SK-MEL-5 (cell line): Measurements from ENCODE around the gene EP400. TPM values are rescaled to one million over a fixed set of nuclear protein-coding genes. Genes with fewer than 3 reads are reported as not detected.

Experiments
- DNase-seq: peaks from one replicate; pipeline ENCODE4 v3.0.0-alpha.2; 2016; ENCODE audit warnings: low read depth, low spot score
- in situ Hi-C: cut with HindIII; loops from 2 replicates; pipeline ENCODE4 v1.10.0; 2016; ENCODE audit warnings: low sequenced_read_pairs, high pct_unique_total_duplicates, low pct_unique_long_range_greater_than_20kb
- total RNA-seq: library from RNA; depleted of rRNA; stranded (reverse); fragments of >200 nt; shearing (Covaris generic); gene quantifications from 2 replicates; pipeline ENCODE4 v1.2.3, GENCODE V29; 2014

EP400 gene
- total RNA-seq, 1 experiment from 2014 or later: 5.7 TPM

DNA sequence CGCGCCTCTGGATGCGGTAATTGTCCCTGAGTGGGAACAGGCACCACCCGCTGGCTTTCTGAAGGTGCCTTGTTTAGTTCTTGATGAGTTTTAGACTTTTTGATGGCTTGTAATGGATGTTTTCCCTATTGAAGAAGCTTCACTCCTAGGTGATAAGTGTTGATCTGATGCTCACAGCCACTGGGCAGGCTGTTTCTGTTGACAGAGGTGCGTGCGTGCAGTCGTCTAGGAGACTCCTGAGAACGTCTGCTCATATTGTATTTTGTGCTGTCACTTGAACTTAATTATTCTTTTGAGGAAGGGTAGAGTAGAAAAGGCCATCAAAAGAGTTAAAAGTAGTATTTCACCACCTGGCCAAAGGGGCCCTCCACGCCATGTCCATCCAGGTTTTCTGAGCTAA, 70.5 kb downstream of the EP400 start:
- in situ Hi-C loops: no loop called here

DNA sequence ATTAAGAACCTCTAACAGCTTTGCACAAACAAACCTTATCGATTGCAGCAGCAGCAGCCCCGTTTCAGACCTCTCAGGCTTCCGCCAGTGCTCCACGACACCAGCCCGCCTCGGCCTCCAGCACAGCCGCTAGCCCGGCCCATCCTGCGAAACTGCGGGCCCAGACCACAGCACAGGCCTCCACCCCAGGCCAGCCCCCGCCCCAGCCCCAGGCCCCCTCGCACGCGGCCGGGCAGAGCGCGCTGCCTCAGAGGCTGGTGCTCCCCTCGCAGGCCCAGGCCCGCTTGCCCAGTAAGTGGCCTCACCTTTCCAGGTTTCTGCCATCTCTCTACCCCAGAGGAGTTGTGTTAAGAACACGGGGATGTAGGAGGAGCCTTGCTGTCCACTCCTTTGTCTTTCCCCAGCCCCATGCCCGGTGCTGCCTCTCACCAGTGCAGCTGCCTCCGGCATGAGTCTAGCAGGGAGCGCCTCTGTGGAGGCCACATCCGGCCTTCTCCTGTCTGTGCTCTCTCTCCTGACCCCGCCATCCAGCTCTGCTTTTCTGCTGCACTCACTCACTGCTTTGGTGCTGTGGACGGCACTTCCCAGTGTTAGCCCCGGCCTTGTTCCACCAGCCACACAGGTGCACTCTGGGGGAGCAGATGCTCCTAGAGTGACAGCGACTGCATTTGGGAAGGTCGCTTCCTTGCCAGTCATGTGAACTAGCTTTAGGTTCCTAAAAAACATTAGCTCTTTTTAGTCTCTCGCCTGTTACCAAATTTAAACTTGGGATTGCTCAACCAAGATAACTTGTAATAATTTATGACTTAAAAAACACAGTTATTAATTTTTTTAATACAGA, 71.5 kb downstream of the EP400 start:
- DNase-seq: no peak
- in situ Hi-C loops: no loop called here

More for the DNA sequence above, 70.5 kb downstream of the EP400 start:
- DNase-seq: no peak

DNA sequence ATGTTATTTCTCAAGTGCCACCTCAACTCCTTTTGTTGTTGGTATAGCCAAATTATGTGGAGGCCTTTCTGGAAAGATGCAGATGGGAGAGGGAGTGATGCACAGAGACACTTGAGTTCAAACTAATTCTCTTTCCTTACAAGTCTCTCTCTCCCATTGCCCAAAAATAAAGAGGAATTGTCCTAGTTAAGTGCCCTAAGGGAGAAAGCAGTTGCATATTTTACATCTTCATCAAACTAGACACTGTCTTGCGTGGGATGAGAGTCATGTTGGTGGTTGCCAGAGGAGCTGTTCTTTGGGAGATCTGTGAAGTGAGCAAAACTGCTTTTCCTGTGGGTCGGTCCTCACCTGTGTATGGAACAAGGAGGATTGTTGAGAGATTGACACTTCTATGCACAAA, 72.2 kb downstream of the EP400 start:
- in situ Hi-C loops: no loop called here

DNA sequence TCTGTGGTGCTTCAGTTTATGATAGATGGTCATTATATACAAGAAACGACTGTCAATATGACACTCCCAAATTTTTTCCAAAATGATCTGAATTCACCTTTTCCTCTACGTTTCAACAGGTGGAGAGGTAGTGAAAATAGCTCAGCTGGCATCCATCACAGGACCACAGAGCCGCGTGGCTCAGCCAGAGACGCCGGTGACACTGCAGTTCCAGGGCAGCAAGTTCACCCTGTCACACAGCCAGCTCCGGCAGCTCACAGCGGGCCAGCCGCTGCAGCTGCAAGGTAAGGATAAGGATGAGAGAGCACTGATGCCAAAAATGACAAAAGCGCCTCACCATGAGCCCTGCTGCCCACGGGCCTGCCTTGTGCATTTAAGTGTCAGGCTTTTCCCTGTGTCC, 73.9 kb downstream of the EP400 start:
- DNase-seq: no peak
- in situ Hi-C loops: no loop called here

More for the DNA sequence above, 72.2 kb downstream of the EP400 start:
- peak; percentile 42 for DNase-seq

DNA sequence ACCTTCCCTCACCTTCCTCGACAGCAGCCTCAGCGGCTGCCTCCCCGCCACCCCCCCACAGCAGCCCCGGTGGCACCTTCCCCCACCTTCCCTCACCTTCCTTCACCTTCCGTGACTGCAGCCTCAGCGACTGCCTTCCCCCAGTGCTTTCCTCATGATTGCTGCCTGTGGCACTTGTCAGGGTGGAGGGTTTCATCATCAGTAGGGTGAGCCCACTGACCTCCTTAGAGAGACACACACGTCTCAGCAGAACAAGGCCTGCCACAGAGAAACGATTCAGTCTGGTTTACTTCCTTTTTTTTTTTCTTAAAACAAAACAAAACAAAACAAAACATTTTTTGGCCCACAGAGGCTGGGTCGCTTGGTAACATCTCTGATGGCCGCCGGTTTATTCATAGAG, 75.0 kb downstream of the EP400 start:
- in situ Hi-C loops: no loop called here
- DNase-seq: no peak

DNA sequence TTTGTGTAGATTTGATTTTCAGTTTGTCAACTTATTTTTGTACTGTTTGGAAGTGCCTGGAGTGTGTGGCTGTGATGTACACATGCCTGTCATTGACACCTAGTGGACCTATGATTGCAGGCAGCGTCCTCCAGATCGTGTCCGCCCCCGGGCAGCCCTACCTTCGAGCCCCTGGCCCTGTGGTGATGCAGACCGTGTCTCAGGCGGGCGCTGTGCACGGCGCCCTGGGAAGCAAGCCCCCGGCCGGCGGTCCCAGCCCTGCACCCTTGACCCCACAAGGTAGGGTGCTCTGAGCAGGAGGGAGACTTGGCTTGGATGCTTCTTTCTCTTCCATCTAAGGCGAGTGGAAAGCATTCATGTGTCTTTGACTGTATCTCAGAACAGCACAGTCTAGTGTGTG, 75.8 kb downstream of the EP400 start:
- in situ Hi-C loops: no loop called here
- no peak for DNase-seq

DNA sequence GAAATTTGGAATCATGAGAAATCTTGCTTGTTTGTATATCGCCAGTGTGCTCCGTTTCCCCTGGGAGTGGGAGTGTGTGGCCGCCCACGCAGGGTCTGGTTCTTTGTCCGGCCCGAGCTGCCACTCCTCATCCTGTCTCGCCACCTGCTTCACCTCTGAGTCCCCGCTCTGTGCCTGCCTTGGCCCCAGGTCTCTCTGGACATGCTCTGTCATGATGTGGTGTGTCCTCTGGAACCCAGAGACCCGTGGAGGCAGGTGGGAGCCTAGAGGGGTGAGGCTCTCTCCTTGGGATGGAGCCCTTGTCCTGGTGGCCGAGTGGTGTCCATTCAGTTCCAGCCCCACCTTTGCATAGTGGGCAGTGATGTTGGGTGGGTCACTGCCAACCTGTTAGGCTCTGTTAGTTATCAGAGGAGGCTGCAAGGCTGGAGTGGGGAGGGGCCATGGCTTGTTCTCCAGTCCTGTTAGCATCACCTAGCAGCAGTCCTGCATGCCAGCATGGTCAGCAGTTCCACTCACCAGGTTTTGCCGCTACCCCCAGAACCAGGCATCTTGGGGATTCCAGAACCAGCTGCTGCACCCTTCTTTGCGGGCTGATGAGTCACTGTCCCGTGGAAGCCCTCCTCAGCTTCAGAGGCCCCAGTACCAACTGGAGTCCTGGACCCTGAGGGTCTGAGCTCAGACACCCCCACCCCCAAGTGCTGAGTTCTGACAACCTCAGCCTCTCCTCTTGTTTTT, 76.5 kb downstream of the EP400 start:
- no peak for DNase-seq
- in situ Hi-C loops: no loop called here

DNA sequence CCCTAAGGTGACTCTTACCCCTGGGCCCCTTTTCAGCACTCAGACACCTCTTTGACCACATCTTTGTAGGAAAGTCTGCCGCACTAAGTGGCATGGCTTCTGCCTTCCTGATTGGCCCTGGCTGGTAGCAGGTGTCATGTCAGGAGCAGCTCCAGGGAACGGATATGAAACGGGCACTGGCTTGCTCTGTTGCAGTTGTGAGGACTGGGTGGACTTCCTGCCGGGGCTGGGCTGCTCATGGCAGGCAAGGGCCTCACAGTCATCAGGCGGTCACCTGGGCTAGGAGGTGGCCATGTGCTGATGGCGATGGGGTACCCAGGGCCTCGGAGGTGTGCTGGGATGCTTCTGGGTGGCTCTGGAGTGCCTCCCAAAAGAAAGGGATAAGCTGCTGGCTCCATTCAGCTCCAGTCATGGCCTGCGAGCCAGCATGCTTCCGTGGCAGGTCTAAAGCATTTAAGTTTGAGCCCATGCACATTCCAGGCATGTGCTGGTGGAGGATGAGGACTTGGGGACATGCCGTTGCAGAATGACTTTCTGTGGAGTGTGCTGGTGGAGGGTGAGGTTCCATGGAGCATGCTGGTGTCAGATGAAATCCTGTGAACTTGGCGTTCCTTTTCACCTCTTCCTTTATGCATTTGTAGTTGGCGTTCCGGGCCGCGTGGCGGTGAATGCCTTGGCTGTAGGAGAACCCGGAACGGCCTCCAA, 77.2 kb downstream of the EP400 start:
- DNase-seq: no peak
- in situ Hi-C loops: no loop called here

DNA sequence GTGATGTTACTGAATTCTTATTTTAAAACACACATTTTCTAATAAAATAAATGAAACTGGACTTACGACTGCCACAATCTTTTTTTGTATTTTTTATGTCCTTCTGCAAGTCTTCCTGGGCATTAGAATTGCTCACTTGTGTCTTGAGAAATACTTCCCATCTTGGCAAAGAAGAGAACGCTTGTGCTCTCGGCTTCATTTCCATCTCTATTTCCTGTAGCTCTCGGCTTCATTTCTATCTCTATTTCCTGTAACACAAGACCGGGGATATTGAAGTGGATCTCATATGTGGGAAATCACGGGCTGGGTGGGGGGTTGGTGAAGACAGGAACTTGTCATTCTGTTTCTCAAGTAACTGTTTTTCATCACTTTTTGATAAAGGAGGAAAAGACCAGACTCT, 77.9 kb downstream of the EP400 start:
- in situ Hi-C loops: no loop called here
- DNase-seq: no peak

GRCh38 chr12:132028111-132028510, 78.4 kb downstream of the EP400 start:
- in situ Hi-C loops: no loop called here
- no peak for DNase-seq

DNA sequence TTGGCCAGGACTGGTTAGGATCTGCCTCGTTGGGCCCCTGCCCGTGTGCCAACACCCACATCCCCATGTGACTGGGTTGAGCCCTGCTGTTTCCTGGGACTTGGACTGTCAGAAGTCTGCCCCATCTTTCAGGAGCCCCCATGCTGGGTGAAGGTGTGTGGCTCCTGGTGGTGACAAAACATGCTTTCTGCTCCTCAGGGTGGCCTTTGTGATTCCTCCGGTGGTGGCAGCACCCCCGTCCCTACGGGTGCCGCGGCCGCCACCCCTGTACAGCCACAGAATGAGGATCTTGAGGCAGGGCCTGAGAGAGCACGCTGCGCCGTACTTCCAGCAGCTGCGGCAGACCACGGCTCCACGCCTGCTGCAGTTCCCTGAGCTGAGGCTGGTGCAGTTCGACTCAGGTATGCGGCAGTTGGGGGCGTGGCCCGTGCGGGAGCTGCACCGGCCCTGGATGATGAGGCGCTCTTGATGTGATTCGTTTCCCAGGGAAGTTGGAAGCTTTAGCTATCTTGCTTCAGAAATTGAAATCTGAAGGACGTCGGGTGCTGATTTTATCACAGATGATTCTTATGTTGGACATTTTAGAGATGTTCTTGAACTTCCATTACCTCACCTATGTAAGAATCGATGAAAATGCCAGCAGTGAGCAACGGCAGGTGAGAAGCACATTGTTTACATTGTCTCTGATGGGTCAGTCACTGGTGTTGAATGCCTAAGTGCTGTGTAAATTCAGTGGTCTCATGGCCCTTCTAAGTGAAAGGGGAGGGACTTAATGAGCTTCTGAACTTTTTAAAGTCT, 80.0 kb downstream of the EP400 start:
- in situ Hi-C loops: no loop called here
- no peak for DNase-seq

DNA sequence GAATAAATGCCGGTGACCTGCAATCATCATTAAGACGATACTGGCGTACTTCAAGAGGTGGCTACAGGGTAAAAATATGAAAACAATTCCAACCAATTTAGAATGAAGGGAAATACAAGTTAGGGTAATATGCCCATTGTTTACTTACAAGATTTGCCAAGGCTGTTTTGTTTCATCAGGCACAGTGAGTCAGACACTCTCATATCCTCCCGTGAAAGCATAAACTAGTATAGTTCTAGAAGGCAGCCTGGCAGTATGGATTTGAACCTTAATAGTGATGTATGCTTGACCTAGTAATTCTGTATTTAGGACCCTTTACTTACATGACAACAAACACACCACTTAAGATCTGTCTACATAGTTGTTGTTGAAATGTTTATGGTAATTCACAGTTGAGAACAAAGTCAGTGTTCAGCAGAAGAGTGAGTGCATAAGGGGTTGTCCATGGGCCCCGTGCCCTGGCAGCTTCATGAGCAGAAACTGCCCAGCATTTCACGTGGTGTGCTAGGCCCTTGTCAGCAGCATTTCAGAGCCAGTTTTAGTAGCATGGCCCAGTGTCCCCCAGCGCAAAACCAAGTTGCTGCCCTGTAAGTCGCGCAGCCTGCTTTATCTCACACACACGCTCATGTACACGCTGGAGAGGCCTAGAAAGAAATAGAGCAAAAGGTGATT, 80.8 kb downstream of the EP400 start:
- DNase-seq: no peak
- in situ Hi-C loops: no loop called here

DNA sequence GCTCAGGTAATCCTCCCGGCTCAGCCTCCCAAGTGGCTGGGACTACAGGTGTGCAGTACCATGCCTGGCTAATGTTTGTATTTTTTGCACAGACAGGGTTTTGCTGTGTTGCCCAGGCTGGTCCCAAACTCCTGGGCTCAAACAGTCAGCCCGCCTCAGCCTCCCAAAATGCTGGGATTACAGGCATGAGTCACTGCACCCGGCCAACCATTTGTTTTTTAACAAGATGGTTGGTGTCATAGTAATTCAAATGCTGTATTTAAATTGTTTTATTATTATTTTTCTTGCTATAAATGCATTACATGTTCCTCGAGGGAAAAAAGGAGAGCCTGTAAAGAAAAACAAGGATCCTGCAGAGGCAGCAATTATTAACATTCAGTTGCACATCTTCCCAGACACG, 83.9 kb downstream of the EP400 start:
- in situ Hi-C loops: no loop called here
- no peak for DNase-seq

DNA sequence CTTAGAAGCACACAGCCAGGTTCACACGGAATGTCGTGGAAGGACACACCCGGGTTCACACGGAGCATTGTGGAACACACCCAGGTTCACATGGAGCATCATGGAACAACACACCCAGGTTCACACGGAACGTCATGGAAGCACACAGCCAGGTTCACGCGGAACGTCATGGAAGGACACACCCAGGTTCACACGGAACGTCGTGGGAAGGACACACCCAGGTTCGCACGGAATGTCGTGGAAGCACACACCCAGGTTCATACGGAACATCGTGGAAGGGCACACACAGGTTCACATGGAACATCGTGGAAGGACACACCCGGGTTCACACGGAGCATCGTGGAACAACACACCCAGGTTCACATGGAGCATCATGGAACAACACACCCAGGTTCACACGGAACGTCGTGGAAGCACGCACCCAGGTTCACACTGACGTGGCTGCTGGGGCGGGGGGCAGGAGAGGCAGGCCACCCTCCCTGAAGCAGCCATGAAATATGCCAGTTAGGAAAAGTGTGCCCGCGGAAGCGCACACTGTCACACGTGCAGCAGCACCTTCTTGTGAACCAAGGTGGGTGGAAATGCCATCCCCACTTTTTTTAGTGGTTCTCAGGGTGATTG, 86.4 kb downstream of the EP400 start:
- in situ Hi-C loops: no loop called here
- DNase-seq: no peak

DNA sequence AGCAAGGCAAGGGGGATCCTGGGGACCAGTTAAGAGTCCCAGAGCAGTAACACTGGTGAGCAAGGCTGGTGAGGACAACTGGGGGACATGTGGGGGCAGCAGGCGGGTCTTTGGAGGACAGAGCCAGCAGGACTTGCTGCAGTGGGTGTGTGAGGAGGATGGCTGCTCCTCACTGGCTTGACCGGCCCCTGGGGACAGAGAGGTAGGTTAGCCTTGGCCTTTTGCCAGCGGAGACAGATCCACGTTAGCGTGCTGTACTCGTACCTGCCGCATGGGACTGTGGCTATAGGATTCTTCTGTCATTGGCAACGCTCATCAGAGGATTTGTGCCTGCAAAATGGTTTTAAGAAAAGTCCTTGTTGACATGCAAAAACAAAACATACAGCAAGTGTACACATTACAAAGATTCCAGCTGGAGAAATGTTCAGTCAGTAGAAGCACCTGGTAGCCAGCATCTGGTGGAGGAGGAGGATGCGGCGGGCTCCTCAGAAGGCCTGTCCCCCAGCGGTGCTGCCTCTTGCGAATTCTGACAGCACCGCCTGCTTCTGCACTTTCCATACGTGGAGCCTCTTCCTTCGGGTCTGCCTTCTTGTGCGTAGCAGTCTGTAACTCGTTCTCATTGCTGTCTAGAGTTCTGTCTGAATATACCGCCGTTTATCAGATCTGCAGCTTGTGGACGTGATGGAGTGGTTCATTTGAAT, 91.3 kb downstream of the EP400 start:
- in situ Hi-C loops: no loop called here
- no peak for DNase-seq

GRCh38 chr12:132043216-132043615, 93.5 kb downstream of the EP400 start:
- in situ Hi-C loops: no loop called here
- DNase-seq: no peak
